Activated naive CD8-positive, alpha-beta T cell treated with anti-CD3 and anti-CD28 coated beads for 36 hours (primary cell): ENCODE data around the gene MCEE. TPM values are rescaled to one million over a fixed set of nuclear protein-coding genes. Genes with fewer than 3 reads are reported as not detected.
A peak's percentile ranks its signal among the peaks of the same experiment; 100 is the strongest.
"Not testable (repeated sequence)": the region's sequence is repeated elsewhere in the genome, so short reads cannot be mapped to it uniquely, and the experiment has no call there.

Experiments
- DNase-seq: peaks from one replicate; pipeline ENCODE4 v3.0.0; 2021
- H3K27ac Mint-ChIP-seq: one replicate; pipeline ENCODE4 v1.8.0; 2022; ENCODE audit warnings: mild to moderate bottlenecking, moderate library complexity, mixed read lengths
- H3K27me3 Mint-ChIP-seq: one replicate; pipeline ENCODE4 v1.8.0; 2022; ENCODE audit warnings: mild to moderate bottlenecking, mixed read lengths
- H3K36me3 Mint-ChIP-seq: one replicate; pipeline ENCODE4 v1.8.0; 2021; ENCODE audit warnings: mild to moderate bottlenecking, mixed read lengths
- H3K4me1 Mint-ChIP-seq: one replicate; pipeline ENCODE4 v1.8.0; 2021; ENCODE audit warnings: mixed read lengths
- H3K4me3 Mint-ChIP-seq: one replicate; pipeline ENCODE4 v1.8.0; 2022; ENCODE audit warnings: mild to moderate bottlenecking, moderate library complexity, mixed read lengths
- H3K9me3 Mint-ChIP-seq: one replicate; pipeline ENCODE4 v1.8.0; 2022; ENCODE audit warnings: mixed read lengths
- total RNA-seq, 2 experiments: library from RNA; stranded (reverse); gene quantifications; one replicate each; pipeline ENCODE4 v1.2.3, GENCODE V29; 2021

MCEE gene
- 10 to 100 TPM; 10.6 TPM for total RNA-seq

DNA sequence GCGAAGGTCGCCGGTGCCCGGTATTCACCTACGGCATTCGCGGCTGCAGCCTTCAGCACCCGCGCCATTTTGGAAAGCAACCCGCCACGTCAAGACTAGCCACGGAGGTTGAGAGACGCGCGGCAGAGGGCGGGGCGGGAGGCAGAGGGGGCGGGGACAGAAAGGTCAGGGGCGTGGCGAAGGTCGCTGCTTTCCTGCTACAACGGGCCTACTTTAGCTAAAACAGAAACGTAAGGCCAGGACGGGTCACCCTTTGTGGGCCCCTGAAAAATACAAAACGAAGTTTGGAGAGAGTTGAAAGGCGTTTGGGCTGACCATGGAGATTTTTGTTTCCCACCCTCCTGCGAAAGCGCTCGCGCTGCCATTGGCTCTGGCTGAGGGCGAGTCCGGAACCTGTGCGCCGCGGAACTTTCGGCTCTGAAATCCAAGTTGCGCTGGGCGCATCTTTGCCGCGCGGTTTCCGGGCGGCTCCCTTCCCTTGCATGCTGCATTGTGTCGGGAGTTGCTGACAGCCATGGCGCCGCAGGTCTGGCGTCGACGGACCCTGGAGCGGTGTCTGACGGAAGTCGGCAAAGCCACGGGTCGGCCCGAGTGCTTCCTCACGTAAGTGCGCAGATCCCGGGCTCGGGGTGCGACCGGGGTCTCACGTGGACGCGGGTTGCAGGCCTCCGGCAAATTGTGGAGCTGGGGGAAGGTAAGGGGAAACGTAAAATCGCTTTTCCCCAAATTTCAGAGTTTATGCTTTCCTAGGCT is at the start of gene MCEE, which contains the start of gene MPHOSPH10:
TSS of gene MCEE (minus strand) at position 78 of the 753 bp plus-strand sequence. CDS start at position 68, 10 bp downstream.
TSS of gene MPHOSPH10 (plus strand) at position 483 of the 753 bp plus-strand sequence. CDS start at position 515, 32 bp downstream.
- peaks cover 8% of the 10 kb centered on the region for H3K4me1 Mint-ChIP-seq
- no peak within 1 kb of the TSS for H3K4me3 Mint-ChIP-seq
- H3K27ac Mint-ChIP-seq, result no peak within 1 kb of the TSS
- H3K9me3 Mint-ChIP-seq, result no peaks in the 10 kb centered on the region
- peaks cover 10% of the 10 kb centered on the region for H3K36me3 Mint-ChIP-seq
- H3K27me3 Mint-ChIP-seq, result no peaks in the 10 kb centered on the region
- peak; percentile 89 for DNase-seq

DNA sequence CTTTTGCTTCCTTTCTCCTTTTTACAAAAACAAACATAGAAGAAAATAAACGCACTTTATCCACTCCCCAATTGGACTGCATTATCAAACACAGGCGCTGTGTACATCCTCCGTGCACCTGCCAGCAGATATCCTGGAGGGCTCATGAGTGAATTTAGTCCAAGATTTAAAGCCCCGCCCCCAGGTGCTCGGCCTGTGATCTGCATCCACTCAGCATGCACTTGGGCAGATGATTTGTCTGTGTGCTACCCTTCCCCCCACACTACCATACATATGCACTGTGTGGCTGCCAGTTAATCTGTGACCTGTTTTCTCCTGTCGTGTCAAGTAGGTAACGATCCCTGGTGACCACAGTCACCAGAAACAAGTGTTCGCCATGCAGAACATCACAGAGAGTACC is 48.8 kb upstream of the MCEE start:
- H3K36me3 Mint-ChIP-seq, H3K4me1 Mint-ChIP-seq, DNase-seq, H3K27me3 Mint-ChIP-seq, H3K4me3 Mint-ChIP-seq, H3K27ac Mint-ChIP-seq, H3K9me3 Mint-ChIP-seq: not testable (repeated sequence)

- no peaks in the 10 kb centered on the region for H3K27me3 Mint-ChIP-seq
- no peak for DNase-seq
- H3K4me3 Mint-ChIP-seq, result no peak overlapping the region
- no peak overlapping the region for H3K27ac Mint-ChIP-seq
- no peaks in the 10 kb centered on the region for H3K36me3 Mint-ChIP-seq
- no peaks in the 10 kb centered on the region for H3K9me3 Mint-ChIP-seq
- H3K4me1 Mint-ChIP-seq, result peaks cover 9% of the 10 kb centered on the region
Measured at GRCh38 chr2:71174207-71174606, 44.2 kb upstream of the MCEE start.

- H3K36me3 Mint-ChIP-seq, result no peaks in the 10 kb centered on the region
- no peaks in the 10 kb centered on the region for H3K27me3 Mint-ChIP-seq
- no peak for DNase-seq
- H3K27ac Mint-ChIP-seq, result no peak overlapping the region
- peaks cover 9% of the 10 kb centered on the region for H3K4me1 Mint-ChIP-seq
- no peak overlapping the region for H3K4me3 Mint-ChIP-seq
- H3K9me3 Mint-ChIP-seq, result no peaks in the 10 kb centered on the region
Measured at GRCh38 chr2:71173096-71173495, 43.1 kb upstream of the MCEE start.

DNA sequence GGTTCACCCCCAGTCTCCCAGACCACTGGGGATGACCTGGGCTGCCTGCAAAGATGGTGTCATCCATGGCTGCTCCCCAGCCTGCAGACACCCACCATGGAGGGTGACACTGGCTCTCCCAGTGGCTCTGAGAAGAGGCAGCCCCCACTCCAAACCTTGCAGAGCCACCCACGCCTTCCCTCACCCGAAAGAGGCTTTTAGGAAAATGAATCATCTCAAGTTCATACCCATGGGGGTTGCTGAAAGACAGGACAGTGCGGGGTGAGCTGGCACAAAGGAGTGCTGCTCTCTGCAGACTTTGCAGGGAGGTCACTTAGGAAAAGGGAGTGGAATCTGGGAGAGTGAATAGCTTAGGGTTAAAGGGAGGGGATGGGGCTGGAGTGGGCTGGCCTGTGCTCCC is 36.8 kb upstream of the MCEE start:
- Mint-ChIP-seq H3K27ac (no peak overlapping the region), H3K9me3 (no peaks in the 10 kb centered on the region), H3K4me3 (no peak overlapping the region), H3K4me1 (no peaks in the 10 kb centered on the region), H3K27me3 (peaks cover 5% of the 10 kb centered on the region), H3K36me3 (no peaks in the 10 kb centered on the region)
- no peak for DNase-seq

- H3K4me3 Mint-ChIP-seq, result no peak overlapping the region
- H3K27ac Mint-ChIP-seq, result no peak overlapping the region
- peaks cover 5% of the 10 kb centered on the region for H3K4me1 Mint-ChIP-seq
- H3K9me3 Mint-ChIP-seq, result no peaks in the 10 kb centered on the region
- peak; percentile 57 for DNase-seq
- H3K27me3 Mint-ChIP-seq, result peaks cover 6% of the 10 kb centered on the region
- H3K36me3 Mint-ChIP-seq, result no peaks in the 10 kb centered on the region
Measured at GRCh38 chr2:71157124-71157793, 27.2 kb upstream of the MCEE start.

DNA sequence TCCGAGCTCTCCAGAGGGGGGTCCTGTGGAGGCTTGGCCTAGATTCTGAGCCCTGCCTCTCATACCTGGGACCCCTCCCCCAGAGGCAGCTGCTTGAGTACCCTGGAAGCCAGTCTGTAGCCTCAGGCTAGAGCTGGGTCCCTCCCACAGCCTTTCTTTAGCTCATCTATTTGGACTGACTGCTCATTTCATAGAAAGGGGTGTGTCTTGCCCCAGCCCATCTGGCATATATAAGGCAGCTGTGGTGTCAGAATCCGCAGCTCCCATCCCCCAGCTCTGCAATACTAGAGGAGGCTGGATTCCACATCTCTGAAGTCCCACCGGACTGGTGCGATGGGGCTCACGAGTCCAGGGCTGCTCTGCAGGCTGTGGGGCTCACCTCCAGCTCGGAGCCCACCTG is 26.5 kb upstream of the MCEE start:
- H3K4me1 Mint-ChIP-seq, result peaks cover 5% of the 10 kb centered on the region
- H3K36me3 Mint-ChIP-seq, result no peaks in the 10 kb centered on the region
- H3K27me3 Mint-ChIP-seq, result peaks cover 6% of the 10 kb centered on the region
- no peak for DNase-seq
- H3K9me3 Mint-ChIP-seq, result no peaks in the 10 kb centered on the region
- H3K27ac Mint-ChIP-seq, result no peak overlapping the region
- no peak overlapping the region for H3K4me3 Mint-ChIP-seq

DNA sequence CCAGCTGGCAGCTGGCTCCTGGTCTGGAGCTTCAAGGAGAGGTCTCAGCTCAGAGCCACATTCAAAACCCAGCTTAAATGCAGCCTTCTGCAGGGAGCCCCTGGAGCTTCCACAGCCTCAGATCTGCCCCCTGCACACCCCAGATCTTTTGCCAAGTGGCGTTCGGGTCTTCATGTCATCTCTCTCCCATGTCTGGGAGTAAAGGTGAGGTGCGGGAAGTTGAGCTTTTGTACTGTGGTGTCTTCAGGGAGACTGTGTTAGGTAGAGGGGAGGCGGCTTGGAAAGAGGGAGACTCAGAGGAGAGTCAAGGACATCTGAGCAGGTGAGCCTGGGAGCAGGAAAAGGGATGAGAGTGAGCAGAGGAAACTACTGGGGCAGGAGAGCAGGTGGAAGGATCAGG is 25.8 kb upstream of the MCEE start:
- Mint-ChIP-seq H3K4me3 (no peak overlapping the region), H3K4me1 (peaks cover 5% of the 10 kb centered on the region), H3K9me3 (no peaks in the 10 kb centered on the region), H3K36me3 (no peaks in the 10 kb centered on the region), H3K27ac (no peak overlapping the region), H3K27me3 (peaks cover 6% of the 10 kb centered on the region)
- DNase-seq, result no peak

- Mint-ChIP-seq H3K27me3 (peaks cover 6% of the 10 kb centered on the region), H3K4me1 (peaks cover 5% of the 10 kb centered on the region), H3K27ac (no peak overlapping the region), H3K4me3 (no peak overlapping the region), H3K9me3 (no peaks in the 10 kb centered on the region), H3K36me3 (peaks cover 4% of the 10 kb centered on the region)
- peak; percentile 25 for DNase-seq
Measured at GRCh38 chr2:71154798-71155197, 24.8 kb upstream of the MCEE start.

DNA sequence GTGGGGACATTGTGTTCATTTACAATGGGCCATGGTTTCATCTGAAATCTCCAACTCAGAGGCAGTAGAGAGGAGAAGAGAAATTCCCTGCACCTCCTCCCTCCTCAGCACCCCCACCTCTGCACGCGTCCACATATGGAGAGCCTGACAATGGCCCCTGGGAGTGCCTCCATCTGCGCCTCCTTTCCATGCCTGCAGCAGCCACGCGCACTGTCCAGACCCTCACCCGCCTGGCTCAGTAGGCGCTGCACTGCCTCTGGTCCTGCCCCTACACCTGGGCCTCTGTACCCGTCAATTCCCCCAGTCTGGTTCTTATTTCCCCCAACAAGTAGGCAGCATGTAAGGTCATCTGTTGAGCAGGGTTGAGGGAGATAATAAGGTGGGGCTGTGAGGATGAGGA is 24.2 kb upstream of the MCEE start:
- peaks cover 4% of the 10 kb centered on the region for H3K36me3 Mint-ChIP-seq
- DNase-seq, result no peak
- no peak overlapping the region for H3K4me3 Mint-ChIP-seq
- peaks cover 6% of the 10 kb centered on the region for H3K27me3 Mint-ChIP-seq
- H3K4me1 Mint-ChIP-seq, result peaks cover 5% of the 10 kb centered on the region
- no peak overlapping the region for H3K27ac Mint-ChIP-seq
- H3K9me3 Mint-ChIP-seq, result no peaks in the 10 kb centered on the region

GRCh38 chr2:71153585-71154224 is 23.7 kb upstream of the MCEE start:
- Mint-ChIP-seq H3K36me3 (peaks cover 4% of the 10 kb centered on the region), H3K9me3 (no peaks in the 10 kb centered on the region), H3K27ac (no peak overlapping the region), H3K4me3 (no peak overlapping the region), H3K4me1 (peaks cover 5% of the 10 kb centered on the region), H3K27me3 (peaks cover 6% of the 10 kb centered on the region)
- DNase-seq, result no peak

DNA sequence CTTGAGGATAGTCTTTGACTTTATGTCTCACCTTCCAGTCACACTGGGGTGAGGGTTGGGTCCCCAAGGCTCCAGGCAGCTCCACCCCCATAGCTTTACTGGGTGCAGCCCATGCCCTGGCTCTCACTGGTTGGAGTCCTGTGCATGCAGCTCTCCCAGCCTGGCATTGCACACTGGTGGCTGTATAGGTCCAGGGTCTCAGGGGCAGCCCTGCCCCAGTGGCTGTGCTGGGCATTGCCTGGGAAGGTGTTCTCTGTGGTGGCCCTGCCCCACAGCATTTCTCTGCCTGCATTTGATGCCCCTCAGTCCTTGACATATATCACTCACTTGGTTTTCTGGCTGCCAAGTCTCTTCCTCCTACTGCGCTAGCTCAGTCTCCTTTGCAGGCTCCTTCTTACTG is 21.6 kb upstream of the MCEE start:
- DNase-seq, result no peak
- no peaks in the 10 kb centered on the region for H3K27me3 Mint-ChIP-seq
- no peaks in the 10 kb centered on the region for H3K9me3 Mint-ChIP-seq
- H3K4me3 Mint-ChIP-seq, result no peak overlapping the region
- H3K27ac Mint-ChIP-seq, result no peak overlapping the region
- H3K4me1 Mint-ChIP-seq, result no peaks in the 10 kb centered on the region
- peaks cover 8% of the 10 kb centered on the region for H3K36me3 Mint-ChIP-seq

- Mint-ChIP-seq H3K4me1 (no peaks in the 10 kb centered on the region), H3K36me3 (peaks cover 10% of the 10 kb centered on the region), H3K9me3 (no peaks in the 10 kb centered on the region), H3K27me3 (no peaks in the 10 kb centered on the region), H3K4me3 (no peak overlapping the region), H3K27ac (peak overlapping the region; percentile 7)
- DNase-seq, result no peak
Measured at GRCh38 chr2:71150082-71150816, 20.2 kb upstream of the MCEE start.

DNA sequence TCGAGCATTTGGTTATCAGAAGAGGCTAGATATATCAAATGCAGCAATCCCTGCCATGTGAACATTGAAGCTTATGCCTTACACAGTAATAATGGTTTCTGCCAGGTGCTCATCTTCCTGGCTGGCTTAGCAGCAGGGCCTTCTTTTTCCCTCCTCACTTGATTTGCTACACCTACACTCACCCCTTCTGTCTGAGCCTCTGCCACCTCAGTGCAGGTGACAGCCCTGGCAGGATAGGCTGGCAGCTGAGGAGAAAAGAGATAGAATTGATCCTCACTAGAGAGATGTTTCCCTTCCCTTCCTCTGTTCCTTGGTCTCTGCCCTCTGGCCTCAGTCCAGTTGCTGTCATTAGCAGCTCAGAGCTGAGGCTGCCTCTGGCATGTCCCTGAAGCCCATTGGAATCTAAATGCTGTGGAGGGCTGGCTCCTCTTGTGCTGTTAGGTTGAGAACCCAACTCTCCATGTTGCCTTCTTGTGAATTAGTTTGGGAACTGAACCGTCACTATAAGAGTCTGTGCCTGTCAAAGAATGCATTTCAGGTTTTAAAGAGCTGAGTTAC is 18.6 kb upstream of the MCEE start:
- Mint-ChIP-seq H3K9me3 (no peaks in the 10 kb centered on the region), H3K36me3 (peaks cover 15% of the 10 kb centered on the region), H3K4me3 (no peak overlapping the region), H3K27ac (no peak overlapping the region), H3K4me1 (no peaks in the 10 kb centered on the region), H3K27me3 (no peaks in the 10 kb centered on the region)
- no peak for DNase-seq

GRCh38 chr2:71143782-71144181 is 13.8 kb upstream of the MCEE start:
- H3K27ac Mint-ChIP-seq, result no peak overlapping the region
- no peak overlapping the region for H3K4me3 Mint-ChIP-seq
- no peaks in the 10 kb centered on the region for H3K27me3 Mint-ChIP-seq
- H3K36me3 Mint-ChIP-seq, result peaks cover 21% of the 10 kb centered on the region
- H3K4me1 Mint-ChIP-seq, result peaks cover 5% of the 10 kb centered on the region
- no peaks in the 10 kb centered on the region for H3K9me3 Mint-ChIP-seq
- DNase-seq, result no peak
